ENCODE measurements around the gene LARP7. TPM values are rescaled to one million over a fixed set of nuclear protein-coding genes. Genes with fewer than 3 reads are reported as not detected.

LARP7 gene
- total and polyA plus RNA-seq, 2 of the 8 experiments (the other 6 are each of a cell fraction or from before 2014, with no cell fraction given) = 9.3 to 38.3 TPM

DNA sequence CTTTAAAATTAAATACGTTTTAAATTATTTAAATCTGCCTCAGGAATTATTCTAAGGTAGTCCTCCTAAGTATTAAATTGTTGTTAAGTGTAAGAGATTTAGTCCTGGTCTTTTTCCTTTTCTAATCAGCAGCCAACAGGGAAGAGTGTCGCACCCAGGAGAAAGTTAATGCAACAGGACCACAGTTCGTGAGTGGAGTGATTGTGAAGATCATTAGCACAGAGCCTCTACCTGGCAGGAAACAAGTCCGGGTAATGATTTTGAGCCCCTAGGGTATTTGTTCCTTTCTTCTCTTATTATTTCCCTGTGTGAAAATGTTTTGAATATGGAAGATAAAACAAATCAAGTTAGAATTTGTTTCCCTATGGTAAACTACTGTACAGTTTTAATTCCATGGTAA, 13.4 kb downstream of the LARP7 start (continued):
- no peak for TF ChIP-seq ASH2L (IDR thresholded peaks at IDR 0.05; ENCODE audit: low read length)

Measured in H1 (cell line).